GOT3 (cell line): ENCODE data around the gene ABHD13.
"Not testable (repeated sequence)": the region's sequence is repeated elsewhere in the genome, so short reads cannot be mapped to it uniquely, and the experiment has no call there.

ENCODE experiments used
- DNase-seq: peaks from one replicate; lab custom pipeline; 2025; ENCODE audit warnings: mixed read lengths; lab: John Stamatoyannopoulos, UW

ABHD13 gene

GRCh38 chr13:108223687-108224503 lies 5.7 kb downstream of the ABHD13 start:
- no peak for DNase-seq

GRCh38 chr13:108225440-108225839 lies 7.2 kb downstream of the ABHD13 start:
- no peak for DNase-seq

- no peak for DNase-seq
These were observed 8.0 kb downstream of the ABHD13 start for GRCh38 chr13:108226184-108226583.

GRCh38 chr13:108227651-108228272 lies 9.6 kb downstream of the ABHD13 start:
- no peak for DNase-seq

GRCh38 chr13:108230377-108230776 lies 12.2 kb downstream of the ABHD13 start:
- DNase-seq: no peak

- no peak for DNase-seq
These were observed 31.0 kb downstream of the ABHD13 start for GRCh38 chr13:108249150-108249549.

- DNase-seq: no peak
These were observed 39.1 kb downstream of the ABHD13 start for GRCh38 chr13:108257248-108257647.

GRCh38 chr13:108263621-108264355 lies 45.6 kb downstream of the ABHD13 start:
- no peak for DNase-seq

GRCh38 chr13:108266321-108266990 lies 48.3 kb downstream of the ABHD13 start:
- DNase-seq: no peak

GRCh38 chr13:108267347-108267746 lies 49.2 kb downstream of the ABHD13 start:
- no peak for DNase-seq

- DNase-seq: not testable (repeated sequence)
These were observed 49.7 kb downstream of the ABHD13 start for GRCh38 chr13:108267855-108268254.

GRCh38 chr13:108268466-108269112 lies 50.4 kb downstream of the ABHD13 start:
- no peak for DNase-seq

GRCh38 chr13:108269601-108270328 lies 51.6 kb downstream of the ABHD13 start, which contains the start of gene TNFSF13B:
Gene TNFSF13B (plus strand): TSS chr13:108269718. CDS start chr13:108269896, 178 bp downstream.
- DNase-seq: no peak

- no peak for DNase-seq
These were observed 52.2 kb downstream of the ABHD13 start for GRCh38 chr13:108270442-108270841.

GRCh38 chr13:108272333-108272732 lies 54.1 kb downstream of the ABHD13 start:
- no peak for DNase-seq

GRCh38 chr13:108273429-108274118 lies 55.4 kb downstream of the ABHD13 start:
- DNase-seq: no peak

GRCh38 chr13:108274718-108275117 lies 56.5 kb downstream of the ABHD13 start:
- no peak for DNase-seq

- no peak for DNase-seq
These were observed 57.9 kb downstream of the ABHD13 start for GRCh38 chr13:108276060-108276459.

GRCh38 chr13:108278466-108278865 lies 60.3 kb downstream of the ABHD13 start:
- no peak for DNase-seq

- DNase-seq: no peak
These were observed 63.7 kb downstream of the ABHD13 start for GRCh38 chr13:108281901-108282300.
